Activated B cell treated with CpG ODN at 0.5 μM for 24 hours (primary cell): ENCODE measurements around the gene COBL. TPM values are rescaled to one million over a fixed set of nuclear protein-coding genes. Genes with fewer than 3 reads are reported as not detected.

Experiments used
- ATAC-seq: fragments of 200-7000 bp; cut with Tn5 transposase; one replicate; pipeline ENCODE4 v1.10.0; 2021; ENCODE audit warnings: low read depth, mild to moderate bottlenecking, moderate library complexity
- CTCF ChIA-PET: fragments of 350-600 bp; sonication (Branson Sonifier 250); formaldehyde crosslinking; loops from one replicate; lab custom pipeline; 2021; ENCODE audit warnings: antibody characterized with exemption; lab: Charles Lee
- POLR2A ChIA-PET: fragments of 350-600 bp; sonication (Branson Sonifier 250); formaldehyde crosslinking; loops from one replicate; lab custom pipeline; 2021; ENCODE audit warnings: antibody characterized with exemption; lab: Charles Lee
- DNase-seq: peaks from one replicate; pipeline ENCODE4 v3.0.0; 2022
- H3K27ac Mint-ChIP-seq: one replicate; pipeline ENCODE4 v1.8.0; 2020; ENCODE audit warnings: mixed read lengths
- H3K27me3 Mint-ChIP-seq: one replicate; pipeline ENCODE4 v1.8.0; 2021; ENCODE audit warnings: mixed read lengths
- H3K36me3 Mint-ChIP-seq: one replicate; pipeline ENCODE4 v1.8.0; 2021; ENCODE audit warnings: low read depth, mixed read lengths
- H3K4me1 Mint-ChIP-seq: one replicate; pipeline ENCODE4 v1.8.0; 2021; ENCODE audit warnings: mixed read lengths
- H3K4me3 Mint-ChIP-seq: one replicate; pipeline ENCODE4 v1.8.0; 2020; ENCODE audit warnings: mild to moderate bottlenecking, mixed read lengths
- H3K9me3 Mint-ChIP-seq: one replicate; pipeline ENCODE4 v1.8.0; 2020; ENCODE audit warnings: mixed read lengths
- CTCF ChIP-seq: fragments of 200-600 bp; IDR thresholded peaks from one replicate; pipeline ENCODE4 v1.8.0; 2022; ENCODE audit warnings: antibody characterized with exemption, mild to moderate bottlenecking
- intact Hi-C: fragments of 100-400 bp; cut with micrococcal nuclease; formaldehyde crosslinking; loops from one replicate; pipeline ENCODE4 v1.15.1; 2024
- total RNA-seq: library from RNA; stranded (reverse); gene quantifications from 2 replicates; pipeline ENCODE4 v1.2.3, GENCODE V29; 2022

COBL gene
- total RNA-seq, 1 donor from 2014 or later, result not detected

GRCh38 chr7:51269321-51269720, 47.3 kb downstream of the COBL start:
- no peak for ATAC-seq
- no peak for DNase-seq
- Mint-ChIP-seq H3K27ac (no peak overlapping the region), H3K36me3 (no peaks in the 10 kb centered on the region), H3K4me3 (no peak overlapping the region), H3K9me3 (no peaks in the 10 kb centered on the region), H3K4me1 (no peaks in the 10 kb centered on the region), H3K27me3 (no peaks in the 10 kb centered on the region)
- TF ChIP-seq CTCF, result no peak
- ChIA-PET POLR2A (no interaction called here), CTCF (no interaction called here)
- intact Hi-C loops, result no loop called here

DNA sequence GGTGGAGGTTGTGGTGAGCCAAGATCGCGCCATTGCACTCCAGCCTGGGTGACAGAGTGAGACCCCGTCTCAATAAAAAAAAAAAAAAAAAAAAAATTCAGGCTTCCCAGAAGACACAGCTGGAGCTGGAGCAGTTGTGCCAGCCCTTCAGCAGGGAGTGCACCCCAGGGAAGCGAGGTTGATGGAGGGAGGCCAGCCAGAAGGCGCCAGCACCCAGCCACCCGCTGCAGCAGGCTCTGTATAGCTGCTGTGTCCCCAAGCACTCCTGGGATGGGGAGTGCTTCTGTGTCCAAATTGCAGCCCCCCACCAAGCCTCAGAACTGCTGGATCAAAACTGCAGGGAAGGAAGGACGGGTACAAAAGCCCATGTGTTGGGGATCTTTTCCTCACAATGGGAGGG, 47.8 kb downstream of the COBL start:
- no peak for DNase-seq
- Mint-ChIP-seq H3K27ac (no peak overlapping the region), H3K36me3 (no peaks in the 10 kb centered on the region), H3K4me1 (no peaks in the 10 kb centered on the region), H3K27me3 (no peaks in the 10 kb centered on the region), H3K4me3 (no peak overlapping the region), H3K9me3 (no peaks in the 10 kb centered on the region)
- CTCF ChIA-PET, result no interaction called here
- TF ChIP-seq CTCF, result no peak
- intact Hi-C loops, result no loop called here
- ATAC-seq, result no peak
- POLR2A ChIA-PET, result no interaction called here

- ChIA-PET CTCF (no interaction called here), POLR2A (no interaction called here)
- DNase-seq, result no peak
- H3K36me3 Mint-ChIP-seq, result no peaks in the 10 kb centered on the region
- H3K9me3 Mint-ChIP-seq, result no peaks in the 10 kb centered on the region
- no peak overlapping the region for H3K4me3 Mint-ChIP-seq
- no peak overlapping the region for H3K27ac Mint-ChIP-seq
- no peak for TF ChIP-seq CTCF
- no peaks in the 10 kb centered on the region for H3K4me1 Mint-ChIP-seq
- ATAC-seq, result no peak
- intact Hi-C loops, result no loop called here
- H3K27me3 Mint-ChIP-seq, result peaks cover 3% of the 10 kb centered on the region
Observed at GRCh38 chr7:51267169-51267568, 49.4 kb downstream of the COBL start.

- Mint-ChIP-seq H3K4me3 (no peak overlapping the region), H3K27ac (no peak overlapping the region), H3K27me3 (peaks cover 6% of the 10 kb centered on the region), H3K9me3 (no peaks in the 10 kb centered on the region), H3K36me3 (no peaks in the 10 kb centered on the region), H3K4me1 (no peaks in the 10 kb centered on the region)
- no peak for TF ChIP-seq CTCF
- ChIA-PET POLR2A (no interaction called here), CTCF (no interaction called here)
- DNase-seq (no peak), ATAC-seq (no peak)
- intact Hi-C loops, result no loop called here
Observed at GRCh38 chr7:51265066-51265907, 51.3 kb downstream of the COBL start.

DNA sequence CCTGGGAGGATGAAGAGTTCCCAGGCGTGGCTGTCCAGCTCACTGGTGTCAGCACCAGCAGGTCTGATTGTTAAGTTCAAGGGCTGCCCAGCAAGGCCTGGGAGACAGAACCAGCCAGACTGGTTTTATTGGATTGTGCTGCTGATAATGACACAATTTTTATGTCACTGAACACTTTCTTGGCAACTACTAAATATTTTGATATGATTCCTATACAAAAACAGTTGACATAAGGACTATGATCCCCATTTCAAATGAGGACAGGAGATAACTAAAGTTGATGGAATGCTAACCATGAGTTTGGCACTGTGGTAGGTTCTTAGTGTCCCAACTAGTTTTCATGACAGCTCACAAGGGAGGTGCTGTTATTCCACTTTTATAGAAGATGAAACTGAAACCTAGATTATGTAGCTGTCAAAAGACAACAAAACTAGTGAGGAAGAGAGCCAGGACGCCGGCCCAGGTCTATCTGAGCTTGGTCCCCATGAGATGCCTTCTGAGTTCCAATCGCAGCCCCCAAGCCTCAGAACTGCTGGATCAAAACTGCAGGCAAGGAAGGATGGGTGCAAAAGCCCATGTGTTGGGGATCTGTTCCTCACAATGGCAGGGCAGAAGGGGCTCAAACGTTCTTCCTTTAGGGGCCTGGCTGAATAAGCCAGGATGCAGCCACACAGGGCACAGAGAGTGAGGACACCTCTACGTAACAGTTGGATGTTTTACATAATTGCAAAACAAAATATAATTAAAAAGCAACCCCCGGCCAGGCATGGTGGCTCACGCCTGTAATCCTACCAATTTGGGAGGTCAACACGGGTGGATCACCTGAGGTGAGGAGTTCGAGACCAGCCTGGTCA, 52.8 kb downstream of the COBL start:
- TF ChIP-seq CTCF, result no peak
- Mint-ChIP-seq H3K36me3 (no peaks in the 10 kb centered on the region), H3K4me1 (no peaks in the 10 kb centered on the region), H3K9me3 (no peaks in the 10 kb centered on the region), H3K4me3 (no peak overlapping the region), H3K27me3 (peaks cover 6% of the 10 kb centered on the region), H3K27ac (no peak overlapping the region)
- ATAC-seq (no peak), DNase-seq (no peak)
- intact Hi-C loops, result no loop called here
- CTCF ChIA-PET, result no interaction called here
- POLR2A ChIA-PET, result no interaction called here
